CD4-positive, alpha-beta T cell treated with Interleukin-4 for 4 hours (primary cell): Measurements from ENCODE around the gene AUNIP.

Experiments used
- DNase-seq: peaks from one replicate; pipeline ENCODE4 v3.0.0-alpha.2; 2020

The AUNIP gene

GRCh38 chr1:25858906-25859789 is at the start of gene AUNIP:
Gene AUNIP (minus strand): TSS chr1:25859457. CDS start chr1:25859357, 100 bp downstream.
- DNase-seq = peak; percentile 83

- no peak for DNase-seq
Measured at GRCh38 chr1:25909040-25909439, 49.8 kb upstream of the AUNIP start.

- no peak for DNase-seq
Measured at GRCh38 chr1:25908161-25908560, 48.9 kb upstream of the AUNIP start.

GRCh38 chr1:25907601-25908000 is 48.3 kb upstream of the AUNIP start:
- no peak for DNase-seq

- DNase-seq = no peak
Measured at GRCh38 chr1:25906644-25907300, 47.5 kb upstream of the AUNIP start.

- DNase-seq = peak; percentile 85
Measured at GRCh38 chr1:25905680-25906643, 46.7 kb upstream of the AUNIP start, which contains the start of gene STMN1. Gene STMN1 (minus strand): TSS chr1:25906419. CDS start chr1:25904676, 1,743 bp downstream.

GRCh38 chr1:25904943-25905679 is 45.9 kb upstream of the AUNIP start:
- peak; percentile 88 for DNase-seq

- DNase-seq = no peak
Measured at GRCh38 chr1:25903986-25904385, 44.7 kb upstream of the AUNIP start.

- no peak for DNase-seq
Measured at GRCh38 chr1:25902462-25902861, 43.2 kb upstream of the AUNIP start.

GRCh38 chr1:25900219-25900618 is 41.0 kb upstream of the AUNIP start:
- DNase-seq = no peak

GRCh38 chr1:25899792-25900191 is 40.5 kb upstream of the AUNIP start:
- no peak for DNase-seq

GRCh38 chr1:25898223-25899015 is 39.2 kb upstream of the AUNIP start:
- DNase-seq = no peak

GRCh38 chr1:25897754-25898153 is 38.5 kb upstream of the AUNIP start:
- DNase-seq = no peak

GRCh38 chr1:25896266-25896665 is 37.0 kb upstream of the AUNIP start:
- no peak for DNase-seq

GRCh38 chr1:25895365-25895990 is 36.2 kb upstream of the AUNIP start:
- DNase-seq = peak; percentile 91

- no peak for DNase-seq
Measured at GRCh38 chr1:25893116-25893515, 33.9 kb upstream of the AUNIP start.

- DNase-seq = no peak
Measured at GRCh38 chr1:25891606-25892005, 32.3 kb upstream of the AUNIP start.

- DNase-seq = no peak
Measured at GRCh38 chr1:25890239-25891034, 31.2 kb upstream of the AUNIP start.

- DNase-seq = no peak
Measured at GRCh38 chr1:25889470-25889869, 30.2 kb upstream of the AUNIP start.

GRCh38 chr1:25888426-25888987 is 29.2 kb upstream of the AUNIP start:
- DNase-seq = no peak
